HCT116 (cell line): ENCODE data around the gene NOA1. TPM values are rescaled to one million over a fixed set of nuclear protein-coding genes. Genes with fewer than 3 reads are reported as not detected.

Source experiments
- ATAC-seq: fragments of 200-7000 bp; cut with Tn5 transposase; 2 replicates; pipeline ENCODE4 v1.9.1; 2020; ENCODE audit warnings: mild to moderate bottlenecking, moderate library complexity
- BruUV-seq: library from RNA; stranded (reverse); fragments of 400-500 nt; replicated peaks from 2 replicates; lab custom pipeline; 2021; lab: Mats Ljungman, UMichigan
- CTCF ChIA-PET: fragments of 300-600 bp; sonication (Branson Sonifier 250); formaldehyde crosslinking; loops from one replicate; lab custom pipeline; 2021; ENCODE audit warnings: antibody characterized with exemption; lab: Charles Lee
- POLR2A ChIA-PET: fragments of 300-600, 350-600 bp; sonication (Branson Sonifier 250); formaldehyde crosslinking; loops from one replicate; lab custom pipeline; 2021; ENCODE audit warnings: antibody characterized with exemption; lab: Charles Lee
- RAD21 ChIA-PET, 2 experiments: fragments of 300-600 bp; sonication (Branson Sonifier 250); formaldehyde crosslinking; loops; one replicate each; lab custom pipeline; 2023; ENCODE audit warnings: low total read pairs in 2 of 2; ENCODE audit not compliant: uncharacterized antibody in 2 of 2, unreplicated experiment in 2 of 2, low non-redundant PET in 1 of 2; lab: Charles Lee
- DNase-seq: peaks from one replicate; pipeline ENCODE4 v3.0.0-alpha.2; 2010; ENCODE audit warnings: low read depth, low spot score
- H2AFZ ChIP-seq: fragments of 200-600 bp; shearing (Covaris generic), sonication (generic); 2 replicates; pipeline ENCODE4 v1.6.1; 2017; ENCODE audit warnings: low read depth, mixed run types, mixed read lengths, antibody characterized with exemption, low read length; ENCODE audit not compliant: poor library complexity, severe bottlenecking
- H3K27ac ChIP-seq: 2 replicates; pipeline ENCODE4 v1.5.1; 2012; ENCODE audit warnings: low read depth, low read length
- H3K27me3 ChIP-seq: fragments of 200-600 bp; sonication (generic); 2 replicates; pipeline ENCODE4 v1.6.1; 2016; ENCODE audit warnings: mixed run types, low read length, mixed read lengths; ENCODE audit not compliant: insufficient read depth
- H3K36me3 ChIP-seq, 2 experiments: fragments of 200-500 bp in 1 of 2; fragments of 200-600 bp in 1 of 2; sonication (Bioruptor generic) in 1 of 2; sonication (generic) in 1 of 2; 2 replicates each; pipeline versions ENCODE4 v1.5.1 to v1.6.1; 2014 to 2016; ENCODE audit warnings: low read length in 2 of 2, inconsistent platforms in 1 of 2, mixed read lengths in 1 of 2, mixed run types in 1 of 2; ENCODE audit not compliant: insufficient read depth in 2 of 2, control insufficient read depth in 1 of 2
- H3K4me1 ChIP-seq, 2 experiments: fragments of 200-600 bp in 1 of 2; sonication (generic) in 1 of 2; 2 replicates each; pipeline versions ENCODE4 v1.5.1 to v1.6.1; 2012 to 2017; ENCODE audit warnings: low read length in 2 of 2, inconsistent platforms in 1 of 2, mild to moderate bottlenecking in 1 of 2, mixed read lengths in 1 of 2, mixed run types in 1 of 2, moderate library complexity in 1 of 2; ENCODE audit not compliant: insufficient read depth in 2 of 2, control insufficient read depth in 1 of 2
- H3K4me2 ChIP-seq: fragments of 200-600 bp; sonication (generic); 2 replicates; pipeline ENCODE4 v1.6.1; 2017; ENCODE audit warnings: mixed run types, low read length, mixed read lengths
- H3K4me3 ChIP-seq, 2 experiments: fragments of 200-600 bp in 1 of 2; sonication (generic) in 1 of 2; replicated peaks in 1 of 2; 2 replicates each; pipeline ENCODE4 v1.5.1; 2011 to 2016; ENCODE audit warnings: low read length in 2 of 2, control low read depth in 1 of 2, low read depth in 1 of 2, mild to moderate bottlenecking in 1 of 2, mixed read lengths in 1 of 2, mixed run types in 1 of 2
- H3K79me2 ChIP-seq: fragments of 200-600 bp; sonication (generic); 2 replicates; pipeline ENCODE4 v1.6.1; 2017; ENCODE audit warnings: mild to moderate bottlenecking, mixed run types, low read length, moderate library complexity, mixed read lengths; ENCODE audit not compliant: insufficient read depth
- H3K9ac ChIP-seq: fragments of 200-600 bp; sonication (generic); 2 replicates; pipeline ENCODE4 v1.6.1; 2016; ENCODE audit warnings: low read length, mixed read lengths
- H3K9me2 ChIP-seq: fragments of 200-600 bp; sonication (generic), shearing (Covaris generic); 2 replicates; pipeline ENCODE4 v1.6.1; 2017; ENCODE audit warnings: mixed run types, mild to moderate bottlenecking, moderate library complexity; ENCODE audit not compliant: insufficient read depth
- H3K9me3 ChIP-seq, 2 experiments: fragments of 200-500 bp in 1 of 2; fragments of 200-600 bp in 1 of 2; sonication (Bioruptor generic) in 1 of 2; sonication (generic) in 1 of 2; 2 replicates each; pipeline ENCODE4 v1.6.1; 2014 to 2017; ENCODE audit warnings: low read length in 2 of 2, mixed read lengths in 2 of 2, inconsistent platforms in 1 of 2, low read depth in 1 of 2, mild to moderate bottlenecking in 1 of 2, mixed run types in 1 of 2, moderate library complexity in 1 of 2; ENCODE audit not compliant: control insufficient read depth in 1 of 2, insufficient read depth in 1 of 2
- H4K20me1 ChIP-seq: fragments of 200-600 bp; sonication (generic), shearing (Covaris generic); 2 replicates; pipeline ENCODE4 v1.6.1; 2017; ENCODE audit warnings: mixed run types, mild to moderate bottlenecking, moderate library complexity; ENCODE audit not compliant: insufficient read depth
- CEBPB ChIP-seq: IDR thresholded peaks from 2 replicates; pipeline ENCODE4 v1.6.1; 2012; ENCODE audit warnings: low read depth
- EZH2 ChIP-seq: fragments of 200-600 bp; sonication (generic); IDR thresholded peaks from 2 replicates; pipeline ENCODE4 v1.6.1; 2017; ENCODE audit warnings: antibody characterized with exemption, mixed run types
- POLR2A ChIP-seq: IDR thresholded peaks from 2 replicates; pipeline ENCODE4 v1.7.0; 2011; ENCODE audit warnings: borderline replicate concordance; ENCODE audit not compliant: insufficient read depth, insufficient read length; ENCODE audit errors: extremely low read depth
- RAD21 ChIP-seq: IDR thresholded peaks from 2 replicates; pipeline ENCODE4 v1.6.1; 2012; ENCODE audit warnings: low read depth, mild to moderate bottlenecking
- SP1 ChIP-seq: IDR thresholded peaks from 2 replicates; pipeline ENCODE4 v1.6.1; 2012; ENCODE audit warnings: low read depth
- YY1 ChIP-seq: IDR thresholded peaks from 2 replicates; pipeline ENCODE4 v1.6.1; 2011; ENCODE audit warnings: low read length, low read depth, moderate library complexity, mild to moderate bottlenecking; ENCODE audit not compliant: insufficient replicate concordance; ENCODE audit errors: extremely low read depth
- ZNF274 ChIP-seq: fragments of 200-500 bp; sonication (Bioruptor generic); IDR thresholded peaks from 2 replicates; pipeline ENCODE4 v1.6.1; 2014; ENCODE audit warnings: mild to moderate bottlenecking, low read depth, low read length, inconsistent platforms
- intact Hi-C: fragments of 100-400 bp; cut with micrococcal nuclease; formaldehyde crosslinking; loops from 2 replicates; pipeline ENCODE4 v1.10.0; 2022
- total RNA-seq: library from RNA; stranded (reverse); gene quantifications from one replicate; pipeline ENCODE4 v1.2.1, GENCODE V29; 2021; ENCODE audit not compliant: unreplicated experiment
- TF ChIP-seq, protein P1 (sequence below): IDR thresholded peaks from 2 replicates; pipeline ENCODE4 v1.6.1; 2012
- TF ChIP-seq, protein P2 (sequence below): IDR thresholded peaks from 2 replicates; pipeline ENCODE4 v1.6.1; 2012
- TF ChIP-seq, protein P3 (sequence below): IDR thresholded peaks from 2 replicates; pipeline ENCODE4 v1.6.1; 2012; ENCODE audit warnings: low read depth

The NOA1 gene
- total RNA-seq, 1 experiment from 2014 or later = 38.4 TPM

DNA sequence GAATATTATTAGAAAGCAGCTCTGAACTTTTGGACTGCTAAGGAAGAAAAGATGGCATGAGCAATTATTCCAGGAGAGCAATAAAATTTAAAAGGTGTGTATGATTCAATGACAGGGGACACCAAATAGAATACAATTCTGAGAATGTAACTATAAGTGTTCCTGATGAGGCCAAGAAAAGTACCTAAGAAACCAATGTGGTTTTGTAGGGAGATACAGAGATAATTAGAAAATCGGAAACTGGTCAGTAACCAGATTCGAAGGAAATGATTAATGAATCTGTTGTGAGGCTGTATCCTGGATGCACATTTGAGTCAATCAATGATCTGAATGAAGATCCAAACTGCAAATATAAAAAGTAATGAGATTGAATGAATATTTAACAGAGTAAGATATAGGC lies 6.0 kb downstream of the NOA1 start:
- Histone ChIP-seq H4K20me1 (no peaks in the 10 kb centered on the region; the same call in none of the 2 replicates), H3K27me3 (no peaks in the 10 kb centered on the region), H3K4me2 (no peak overlapping the region), H3K9me2 (no peaks in the 10 kb centered on the region), H3K79me2 (peaks cover 81% of the 10 kb centered on the region), H3K9me3 (peaks cover 0 to 5% of the 10 kb centered on the region in 2 experiments; a peak in 1 of 4 replicates), H3K4me1 (peaks cover 4 to 7% of the 10 kb centered on the region in 2 experiments; a peak in 2 of 4 replicates), H3K4me3 (no peak overlapping the region), H3K27ac (no peak overlapping the region), H3K36me3 (peaks cover 44 to 68% of the 10 kb centered on the region in 2 experiments), H3K9ac (no peak overlapping the region), H2AFZ (no peak overlapping the region)
- ChIA-PET RAD21 (no interaction called here), CTCF (no interaction called here), POLR2A (interaction anchor here (2.5 kb wide), 1 partner anchor 8 kb away, joined by 10 read pairs; the partner anchor contains the start of gene POLR2B)
- no peak for ATAC-seq
- intact Hi-C loops = no loop called here
- BruUV-seq = no TSS peak
- no peak for DNase-seq
- no peak for TF ChIP-seq CEBPB

DNA sequence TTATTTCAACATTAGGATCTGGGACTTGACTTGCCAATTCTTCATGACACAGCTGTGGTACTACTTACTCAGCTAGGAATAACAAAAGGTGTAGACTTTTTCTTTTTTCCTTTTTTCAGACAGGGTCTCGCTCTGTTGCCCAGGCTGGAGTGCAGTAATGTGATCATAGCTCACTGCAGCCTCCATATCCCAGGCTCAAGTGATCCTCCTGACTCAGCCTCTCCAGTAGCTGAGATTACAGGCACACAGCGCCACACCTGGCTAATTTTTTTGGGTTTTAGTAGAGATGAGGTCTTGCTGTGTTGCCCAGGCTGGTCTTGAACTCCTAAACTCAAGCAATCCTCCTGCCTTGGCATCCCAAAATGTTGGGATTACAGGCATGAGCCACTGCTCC lies 16.3 kb downstream of the NOA1 start:
- ChIA-PET CTCF (interaction anchor here (0.6 to 2.4 kb wide), 3 partner anchors 9 to 42 kb away, joined by 3 to 14 read pairs (median 3); partner anchors contain the start of genes NOA1 and POLR2B), RAD21 (no interaction called here), POLR2A (interaction anchor here (3.6 kb wide), 1 partner anchor 17 kb away, joined by 16 read pairs; the partner anchor contains the start of gene NOA1)
- Histone ChIP-seq H3K4me1 (no peaks in the 10 kb centered on the region), H3K9me3 (no peaks in the 10 kb centered on the region), H3K27ac (no peak overlapping the region), H3K9ac (no peak overlapping the region), H4K20me1 (no peaks in the 10 kb centered on the region), H3K4me2 (no peak overlapping the region), H3K79me2 (no peaks in the 10 kb centered on the region), H3K27me3 (no peaks in the 10 kb centered on the region), H2AFZ (no peak overlapping the region), H3K4me3 (no peak overlapping the region), H3K9me2 (no peaks in the 10 kb centered on the region), H3K36me3 (peaks cover 12 to 23% of the 10 kb centered on the region in 2 experiments; a peak in 3 of 4 replicates)
- intact Hi-C loops = no loop called here
- BruUV-seq = no TSS peak
- DNase-seq (no peak), ATAC-seq (0 out of 2 replicates have a peak, but pooled peaks have one; percentile 12)
- TF ChIP-seq CEBPB = no peak
- no peak for TF ChIP-seq EZH2
- TF ChIP-seq, protein P1, sequence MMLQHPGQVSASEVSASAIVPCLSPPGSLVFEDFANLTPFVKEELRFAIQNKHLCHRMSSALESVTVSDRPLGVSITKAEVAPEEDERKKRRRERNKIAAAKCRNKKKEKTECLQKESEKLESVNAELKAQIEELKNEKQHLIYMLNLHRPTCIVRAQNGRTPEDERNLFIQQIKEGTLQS = no peak
- TF ChIP-seq SP1 = no peak
- no peak for TF ChIP-seq YY1
- no peak for TF ChIP-seq RAD21
- TF ChIP-seq, protein P2, sequence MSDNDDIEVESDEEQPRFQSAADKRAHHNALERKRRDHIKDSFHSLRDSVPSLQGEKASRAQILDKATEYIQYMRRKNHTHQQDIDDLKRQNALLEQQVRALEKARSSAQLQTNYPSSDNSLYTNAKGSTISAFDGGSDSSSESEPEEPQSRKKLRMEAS = no peak
- TF ChIP-seq ZNF274 = no peak
- TF ChIP-seq, protein P3, sequence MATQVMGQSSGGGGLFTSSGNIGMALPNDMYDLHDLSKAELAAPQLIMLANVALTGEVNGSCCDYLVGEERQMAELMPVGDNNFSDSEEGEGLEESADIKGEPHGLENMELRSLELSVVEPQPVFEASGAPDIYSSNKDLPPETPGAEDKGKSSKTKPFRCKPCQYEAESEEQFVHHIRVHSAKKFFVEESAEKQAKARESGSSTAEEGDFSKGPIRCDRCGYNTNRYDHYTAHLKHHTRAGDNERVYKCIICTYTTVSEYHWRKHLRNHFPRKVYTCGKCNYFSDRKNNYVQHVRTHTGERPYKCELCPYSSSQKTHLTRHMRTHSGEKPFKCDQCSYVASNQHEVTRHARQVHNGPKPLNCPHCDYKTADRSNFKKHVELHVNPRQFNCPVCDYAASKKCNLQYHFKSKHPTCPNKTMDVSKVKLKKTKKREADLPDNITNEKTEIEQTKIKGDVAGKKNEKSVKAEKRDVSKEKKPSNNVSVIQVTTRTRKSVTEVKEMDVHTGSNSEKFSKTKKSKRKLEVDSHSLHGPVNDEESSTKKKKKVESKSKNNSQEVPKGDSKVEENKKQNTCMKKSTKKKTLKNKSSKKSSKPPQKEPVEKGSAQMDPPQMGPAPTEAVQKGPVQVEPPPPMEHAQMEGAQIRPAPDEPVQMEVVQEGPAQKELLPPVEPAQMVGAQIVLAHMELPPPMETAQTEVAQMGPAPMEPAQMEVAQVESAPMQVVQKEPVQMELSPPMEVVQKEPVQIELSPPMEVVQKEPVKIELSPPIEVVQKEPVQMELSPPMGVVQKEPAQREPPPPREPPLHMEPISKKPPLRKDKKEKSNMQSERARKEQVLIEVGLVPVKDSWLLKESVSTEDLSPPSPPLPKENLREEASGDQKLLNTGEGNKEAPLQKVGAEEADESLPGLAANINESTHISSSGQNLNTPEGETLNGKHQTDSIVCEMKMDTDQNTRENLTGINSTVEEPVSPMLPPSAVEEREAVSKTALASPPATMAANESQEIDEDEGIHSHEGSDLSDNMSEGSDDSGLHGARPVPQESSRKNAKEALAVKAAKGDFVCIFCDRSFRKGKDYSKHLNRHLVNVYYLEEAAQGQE = no peak
- TF ChIP-seq POLR2A = no peak
